Endothelial cell of umbilical vein (primary cell): Measurements from ENCODE around the gene LDHAL6B. TPM values are rescaled to one million over a fixed set of nuclear protein-coding genes. Genes with fewer than 3 reads are reported as not detected.

Experiments
- BruUV-seq: library from RNA; stranded (reverse); fragments of 400-500 nt; replicated peaks from 2 replicates; lab custom pipeline; 2021; lab: Mats Ljungman, UMichigan
- CTCF ChIA-PET: fragments of 300-600, 350-600 bp; sonication (Branson Sonifier 250); formaldehyde crosslinking; loops from one replicate; lab custom pipeline; 2021; ENCODE audit warnings: antibody characterized with exemption, inconsistent platforms; lab: Charles Lee
- POLR2A ChIA-PET: fragments of 300-600, 350-600 bp; sonication (Branson Sonifier 250); formaldehyde crosslinking; loops from one replicate; lab custom pipeline; 2021; ENCODE audit warnings: antibody characterized with exemption, inconsistent platforms; lab: Charles Lee
- DNase-seq: peaks from one replicate; pipeline ENCODE4 v3.0.0-alpha.2; 2011; ENCODE audit warnings: low read depth, low spot score
- FAIRE-seq: peaks from 2 replicates; lab custom pipeline; 2011; peaks lifted over from hg19 to GRCh38; lab: Jason Lieb, UNC
- H2AFZ ChIP-seq: 2 replicates; pipeline ENCODE4 v1.6.0; 2012; ENCODE audit warnings: low read depth, low read length, control low read depth, inconsistent platforms
- H3K27ac ChIP-seq: 2 replicates; pipeline ENCODE4 v1.5.1; 2011; ENCODE audit warnings: low read depth, mild to moderate bottlenecking, control low read depth, low read length, moderate library complexity; ENCODE audit not compliant: insufficient read depth
- H3K27me3 ChIP-seq, 2 experiments: 2 replicates each; pipeline versions ENCODE4 v1.6.0 to v1.6.1; 2011; ENCODE audit warnings: low read length in 2 of 2, mixed read lengths in 1 of 2; ENCODE audit not compliant: control insufficient read depth in 2 of 2, insufficient read depth in 2 of 2
- H3K36me3 ChIP-seq, 2 experiments: 2 replicates in 1 of 2; 3 replicates in 1 of 2; pipeline ENCODE4 v1.5.1; 2011; ENCODE audit warnings: low read length in 2 of 2, mild to moderate bottlenecking in 1 of 2, moderate library complexity in 1 of 2; ENCODE audit not compliant: control insufficient read depth in 2 of 2, insufficient read depth in 2 of 2; ENCODE audit errors: extremely low read depth in 1 of 2
- H3K4me1 ChIP-seq: 3 replicates; pipeline ENCODE4 v1.5.1; 2011; ENCODE audit warnings: mild to moderate bottlenecking, low read length; ENCODE audit not compliant: control insufficient read depth, insufficient read depth; ENCODE audit errors: extremely low read depth
- H3K4me2 ChIP-seq: 2 replicates; pipeline ENCODE4 v1.6.1; 2011; ENCODE audit warnings: low read length, control low read depth, mixed read lengths; ENCODE audit not compliant: insufficient read depth
- H3K4me3 ChIP-seq, 3 experiments: fragments of 200-600 bp in 1 of 3; sonication (generic), shearing (Covaris generic) in 1 of 3; replicated peaks in 1 of 3; 2 replicates each; pipeline ENCODE4 v1.5.1; 2011 to 2016; ENCODE audit warnings: control low read depth in 3 of 3, low read length in 3 of 3, mild to moderate bottlenecking in 2 of 3, inconsistent platforms in 1 of 3, low read depth in 1 of 3, moderate library complexity in 1 of 3; ENCODE audit not compliant: insufficient read depth in 1 of 3
- H3K79me2 ChIP-seq: 2 replicates; pipeline ENCODE4 v1.6.0; 2012; ENCODE audit warnings: low read length, inconsistent platforms; ENCODE audit not compliant: control insufficient read depth, insufficient read depth
- H3K9ac ChIP-seq: replicated peaks from 2 replicates; pipeline ENCODE3; 2011; ENCODE audit warnings: low read length, control low read depth; ENCODE audit not compliant: insufficient read depth; ENCODE audit errors: extremely low read depth
- H3K9me1 ChIP-seq: replicated peaks from 3 replicates; pipeline ENCODE4 v1.6.0; 2011; ENCODE audit warnings: mild to moderate bottlenecking, low read length; ENCODE audit not compliant: control insufficient read depth, insufficient read depth; ENCODE audit errors: extremely low read depth
- H3K9me3 ChIP-seq: replicated peaks from 2 replicates; pipeline ENCODE4 v1.5.1; 2012; ENCODE audit warnings: low read length, inconsistent platforms; ENCODE audit not compliant: control insufficient read depth, insufficient read depth
- H4K20me1 ChIP-seq: replicated peaks from 2 replicates; pipeline ENCODE3; 2011; ENCODE audit warnings: mild to moderate bottlenecking, low read length; ENCODE audit not compliant: control insufficient read depth, insufficient read depth; ENCODE audit errors: extremely low read depth
- CTCF ChIP-seq, 2 donors: IDR thresholded peaks; 1 replicate in 1 of 2; 2 replicates in 1 of 2; pipeline ENCODE4 v1.5.1; 2011; ENCODE audit warnings: low read length in 2 of 2, mild to moderate bottlenecking in 2 of 2, moderate library complexity in 2 of 2, control low read depth in 1 of 2, inconsistent platforms in 1 of 2, low read depth in 1 of 2; ENCODE audit not compliant: insufficient read depth in 1 of 2; ENCODE audit errors: extremely low read depth in 1 of 2
- EZH2 ChIP-seq: IDR thresholded peaks from 2 replicates; pipeline ENCODE4 v1.6.1; 2012; ENCODE audit warnings: borderline replicate concordance, low read depth, mild to moderate bottlenecking, moderate library complexity, low read length, inconsistent platforms; ENCODE audit not compliant: severe bottlenecking
- FOS ChIP-seq: IDR thresholded peaks from 2 replicates; pipeline ENCODE4 v1.6.1; 2011; ENCODE audit warnings: mild to moderate bottlenecking, low read length, moderate library complexity, borderline replicate concordance; ENCODE audit not compliant: insufficient read depth
- JUN ChIP-seq: IDR thresholded peaks from 2 replicates; pipeline ENCODE4 v1.6.1; 2011; ENCODE audit warnings: borderline replicate concordance, low read depth; ENCODE audit not compliant: insufficient read length, insufficient read depth
- MAX ChIP-seq: IDR thresholded peaks from 2 replicates; pipeline ENCODE4 v1.6.1; 2011; ENCODE audit not compliant: insufficient read depth, insufficient read length
- MYC ChIP-seq: IDR thresholded peaks from one replicate; pipeline ENCODE4 v1.6.1; 2011; ENCODE audit warnings: mild to moderate bottlenecking, low read depth, low read length
- POLR2A ChIP-seq: IDR thresholded peaks from 2 replicates; pipeline ENCODE4 v1.6.1; 2012; ENCODE audit warnings: low read depth, mild to moderate bottlenecking, control low read depth, low read length
- POLR2AphosphoS5 ChIP-seq: IDR thresholded peaks from 2 replicates; pipeline ENCODE4 v1.6.1; 2012; ENCODE audit warnings: low read depth, mild to moderate bottlenecking, control low read depth, low read length, moderate library complexity; ENCODE audit not compliant: insufficient read depth
- dilution Hi-C: fragments of 300-500 bp; cut with MboI; formaldehyde crosslinking; loops from one replicate; pipeline ENCODE4 v1.15.0; 2019; ENCODE audit warnings: low sequenced_read_pairs; ENCODE audit not compliant: extremely low pct_ligation_motif_present
- intact Hi-C: fragments of 100-400 bp; cut with micrococcal nuclease; formaldehyde crosslinking; loops from one replicate; pipeline ENCODE4 v1.10.0; 2022
- polyA plus RNA-seq, 4 experiments: library from polyadenylated mRNA; depleted of rRNA in 3 of 4; stranded (reverse) in 3 of 4; unstranded in 1 of 4; fragments of >200 nt; gene quantifications; 2 replicates each; pipeline versions ENCODE4 v1.2.1 to v1.2.3, GENCODE V29; 2011 to 2012; ENCODE audit warnings: missing spikeins in 1 of 4
- total RNA-seq: library from RNA; stranded (reverse); gene quantifications from 2 replicates; pipeline ENCODE4 v1.2.3, GENCODE V29; 2021

LDHAL6B gene
- total and polyA plus RNA-seq, 2 donors (not counting 3 experiments of a cell fraction or from before 2014, with no cell fraction given) = not detected

DNA sequence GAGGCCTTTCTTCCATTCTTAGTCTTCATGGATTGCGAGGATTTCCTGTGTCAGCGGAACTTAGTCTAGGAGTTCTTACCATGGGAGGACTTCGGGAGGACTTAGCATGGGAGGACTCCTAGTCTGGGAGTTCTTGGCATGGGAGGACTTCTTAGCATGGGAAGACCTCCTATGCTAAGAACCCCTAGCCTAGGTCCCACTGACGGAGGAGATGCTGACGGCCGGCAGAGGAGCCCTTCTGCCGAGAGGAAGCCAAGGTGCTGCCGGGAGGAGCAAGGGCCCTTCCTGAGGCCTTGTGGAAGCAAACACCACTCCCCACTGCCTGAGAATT lies 35.6 kb upstream of the LDHAL6B start:
- Histone ChIP-seq H3K79me2 (no peaks in the 10 kb centered on the region), H3K4me3 (no peak overlapping the region), H2AFZ (no peak overlapping the region), H3K27me3 (no peaks in the 10 kb centered on the region), H3K9me3 (no peaks in the 10 kb centered on the region), H3K4me2 (no peak overlapping the region), H3K4me1 (peaks cover 60% of the 10 kb centered on the region), H4K20me1 (no peaks in the 10 kb centered on the region), H3K36me3 (peaks cover 4 to 10% of the 10 kb centered on the region in 2 experiments), H3K9ac (no peak overlapping the region), H3K9me1 (no peaks in the 10 kb centered on the region), H3K27ac (no peak overlapping the region)
- TF ChIP-seq MAX (no peak), POLR2A (no peak), FOS (no peak), CTCF (IDR thresholded peaks at IDR 0.05; ENCODE audit: extremely low read depth in 1 of 2, insufficient read depth in 1 of 2, low read depth in 1 of 2, low read length in 2 of 2) (no peak), MYC (no peak), EZH2 (no peak), POLR2AphosphoS5 (no peak), JUN (no peak)
- intact Hi-C loops = no loop called here
- ChIA-PET POLR2A (no interaction called here), CTCF (interaction anchor here (1.3 to 1.7 kb wide), 3 partner anchors 9 to 358 kb away, joined by 4 to 5 read pairs (median 5); no protein-coding TSS in a partner anchor)
- DNase-seq (no peak), FAIRE-seq (no peak)
- dilution Hi-C loops = no loop called here
- BruUV-seq = no TSS peak
